NCI-H226 (cell line): ENCODE measurements around the gene MAML3.

Experiments
- DNase-seq: peaks from one replicate; pipeline ENCODE4 v3.0.0-alpha.2; 2015

Gene MAML3

DNA sequence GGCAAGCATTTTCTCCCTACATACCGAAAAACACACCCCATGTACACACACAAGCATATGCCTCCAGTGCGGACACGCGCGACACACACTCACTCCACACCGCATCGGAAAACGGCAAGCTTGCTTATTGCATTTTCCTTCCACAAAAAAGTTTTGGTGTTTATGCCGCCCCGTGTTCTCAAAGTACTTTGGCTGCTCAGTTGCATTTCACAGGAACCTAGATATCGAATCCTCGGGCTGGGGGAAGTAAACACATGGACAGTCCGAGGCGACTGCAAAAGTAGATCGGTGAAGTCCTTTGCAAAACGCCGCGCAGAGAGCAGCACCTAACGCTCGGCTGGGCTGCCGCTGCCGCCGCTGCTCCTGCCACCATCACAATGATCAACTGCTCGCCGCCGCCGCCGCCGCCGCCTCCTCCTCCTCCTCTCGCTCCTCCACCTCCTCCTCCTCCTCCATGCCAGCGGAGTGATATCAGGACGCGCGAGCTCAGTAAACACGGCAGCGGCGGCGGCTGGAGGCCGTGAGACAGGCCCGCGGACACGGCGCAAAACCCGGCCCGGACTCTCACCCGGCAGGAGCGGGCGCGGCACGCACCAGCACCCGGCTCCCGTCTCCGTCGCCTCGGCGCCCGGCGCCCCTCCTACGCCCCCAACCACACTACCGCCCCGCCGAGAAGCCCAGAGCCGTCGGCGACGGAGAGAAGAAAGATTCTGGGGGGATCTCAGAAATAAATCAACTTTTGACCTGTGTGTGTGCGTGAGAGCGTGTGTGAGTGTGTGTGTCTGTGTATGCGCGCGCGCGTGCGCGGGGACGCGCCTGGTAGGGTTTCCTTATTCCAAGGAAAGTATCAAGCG, at the start of gene MAML3:
Gene MAML3, minus strand, starts transcription at position 467 of the 854 bp plus-strand sequence. CDS start 857 bp downstream, outside the sequence.
- DNase-seq = peak; percentile 89

DNA sequence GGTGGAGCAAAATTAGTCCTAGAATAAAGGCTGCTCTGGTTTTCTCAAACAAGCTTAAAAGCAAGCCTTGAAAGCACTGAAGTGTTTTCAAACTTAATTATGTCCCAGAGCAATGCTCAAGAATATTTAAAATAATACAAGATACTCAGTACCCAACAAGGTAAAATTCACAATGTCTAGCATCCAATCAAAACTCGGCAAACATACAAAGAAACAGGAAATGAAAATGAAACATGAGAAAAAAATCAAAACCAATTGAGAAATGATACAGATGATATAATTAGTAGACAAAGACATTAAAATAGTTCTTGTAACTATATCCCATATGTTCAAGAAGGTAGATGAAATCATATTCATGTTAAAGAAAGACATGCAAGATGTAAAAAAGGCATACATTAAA, 45.0 kb upstream of the MAML3 start:
- no peak for DNase-seq

DNA sequence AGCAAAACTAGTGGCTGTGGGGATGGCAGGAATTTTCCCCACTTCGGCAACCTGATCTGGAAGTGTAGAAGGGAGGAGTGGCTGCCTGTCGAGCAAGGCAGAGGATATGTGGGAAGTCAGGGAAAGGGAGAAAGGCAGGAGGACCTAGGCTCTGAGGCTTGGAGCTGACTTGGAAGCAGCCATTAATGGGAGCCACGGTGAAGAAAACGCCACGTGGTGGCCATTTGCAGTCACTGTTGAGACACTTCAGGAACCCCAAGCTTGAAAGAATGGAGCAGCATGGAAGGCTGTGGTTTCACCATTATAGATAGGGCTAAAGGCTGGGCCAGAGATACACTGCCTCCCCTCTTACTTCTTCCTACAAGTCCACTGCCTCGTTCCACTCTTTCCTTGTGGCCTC, 41.8 kb upstream of the MAML3 start:
- no peak for DNase-seq

DNA sequence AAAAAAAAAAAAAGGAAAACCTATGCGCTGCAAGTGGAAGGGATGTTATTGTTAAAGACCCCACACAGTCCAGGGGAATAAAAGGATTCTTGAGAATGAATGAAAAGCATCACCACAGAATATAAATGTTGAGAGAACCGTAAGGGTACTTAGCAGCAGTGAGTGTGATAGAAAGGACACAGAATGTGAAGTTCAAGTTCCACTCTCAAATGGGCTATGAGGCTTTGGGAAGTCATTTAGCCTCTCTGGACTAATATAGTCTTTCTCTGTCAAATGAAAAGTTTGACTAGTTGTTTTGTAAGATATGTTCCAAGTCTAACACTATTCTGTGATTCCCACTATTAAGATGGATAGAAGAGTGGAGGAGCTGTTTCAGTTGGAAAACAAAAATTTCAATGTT, 35.8 kb upstream of the MAML3 start:
- DNase-seq = no peak

DNA sequence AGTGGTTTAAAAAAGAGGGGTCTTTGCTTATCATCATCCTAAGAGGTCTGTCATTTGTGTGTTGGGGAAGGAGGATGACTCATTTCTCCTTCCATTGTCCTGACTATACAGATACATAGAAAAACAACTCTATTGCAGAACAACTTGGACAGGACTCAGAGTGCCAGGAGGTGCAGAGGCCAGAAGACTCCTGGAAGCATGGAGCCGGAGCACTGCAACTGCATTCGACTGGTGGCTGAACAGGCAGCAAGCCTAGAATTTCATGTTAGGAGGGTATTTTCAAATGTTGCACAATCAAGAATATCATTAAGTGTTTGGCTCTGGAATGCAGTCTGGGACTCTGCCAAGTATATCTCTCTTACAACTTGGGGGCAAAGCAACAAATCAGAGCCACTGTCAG, 35.0 kb upstream of the MAML3 start:
- peak; percentile 61 for DNase-seq

DNA sequence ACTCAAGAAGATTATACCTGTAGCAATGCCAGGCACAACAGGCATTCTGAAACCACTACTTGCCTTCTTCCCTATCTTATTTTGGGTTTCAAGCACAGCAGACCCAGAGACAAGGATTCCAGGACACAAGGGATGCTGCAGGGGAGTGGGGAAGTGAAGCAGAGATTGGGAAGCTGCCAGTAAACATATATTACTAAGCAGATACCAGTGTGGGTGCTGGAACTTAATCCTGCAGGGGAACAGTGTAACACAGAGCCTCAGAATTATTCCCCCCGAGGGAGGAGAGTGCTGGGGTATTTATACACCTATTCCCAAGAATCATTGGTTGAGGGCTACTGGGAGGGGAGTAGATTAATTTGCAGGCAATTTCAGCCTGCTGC, 33.3 kb upstream of the MAML3 start:
- DNase-seq = no peak

DNA sequence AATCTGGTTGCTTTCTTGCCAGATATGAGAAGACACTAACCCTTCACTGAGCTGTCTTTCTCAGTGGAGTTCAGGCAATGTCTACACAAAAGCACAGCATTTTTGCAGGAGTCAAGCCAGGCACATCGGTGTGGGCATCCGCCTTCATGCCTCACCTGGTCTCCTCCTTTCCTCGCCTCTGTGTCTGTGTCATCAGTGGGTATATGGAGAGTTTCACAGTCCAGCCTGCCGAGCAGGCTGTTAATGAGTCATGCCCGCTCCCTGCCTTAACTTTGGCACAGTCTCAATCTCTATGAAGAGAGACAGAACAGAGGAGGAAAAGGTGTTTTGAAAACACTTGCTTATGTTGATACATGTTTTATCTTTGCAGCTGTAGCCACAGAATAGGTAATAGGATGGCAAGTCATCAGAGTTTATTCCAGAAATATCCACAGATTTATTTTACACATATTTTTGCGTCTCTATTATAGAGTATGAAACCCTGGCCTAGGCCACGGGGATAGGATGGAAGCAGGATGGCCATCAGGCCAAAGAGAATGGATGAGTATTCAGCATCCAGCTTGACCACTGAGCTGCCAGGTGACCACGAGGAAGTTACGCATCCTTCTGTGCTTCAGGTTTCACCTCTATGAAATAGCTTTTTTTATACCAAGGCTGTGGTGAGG, 32.8 kb upstream of the MAML3 start:
- DNase-seq = peak; percentile 65

DNA sequence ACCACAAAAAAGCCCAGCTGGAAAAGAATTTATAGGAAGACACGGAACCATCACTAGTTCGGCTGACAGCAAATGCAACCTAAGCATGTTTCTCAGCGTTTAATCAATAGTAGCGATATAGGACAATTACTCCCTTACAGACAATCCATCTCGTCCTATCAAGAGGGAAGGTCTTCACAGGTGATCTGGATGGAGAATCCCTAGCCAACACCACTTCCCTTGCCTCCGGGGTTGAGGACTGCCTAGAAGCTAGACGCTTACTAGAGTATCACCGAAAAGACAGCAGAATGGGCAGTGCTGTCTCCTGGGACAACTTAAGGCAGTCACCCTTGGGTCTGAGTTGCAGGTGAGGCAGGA, 32.1 kb upstream of the MAML3 start:
- no peak for DNase-seq

DNA sequence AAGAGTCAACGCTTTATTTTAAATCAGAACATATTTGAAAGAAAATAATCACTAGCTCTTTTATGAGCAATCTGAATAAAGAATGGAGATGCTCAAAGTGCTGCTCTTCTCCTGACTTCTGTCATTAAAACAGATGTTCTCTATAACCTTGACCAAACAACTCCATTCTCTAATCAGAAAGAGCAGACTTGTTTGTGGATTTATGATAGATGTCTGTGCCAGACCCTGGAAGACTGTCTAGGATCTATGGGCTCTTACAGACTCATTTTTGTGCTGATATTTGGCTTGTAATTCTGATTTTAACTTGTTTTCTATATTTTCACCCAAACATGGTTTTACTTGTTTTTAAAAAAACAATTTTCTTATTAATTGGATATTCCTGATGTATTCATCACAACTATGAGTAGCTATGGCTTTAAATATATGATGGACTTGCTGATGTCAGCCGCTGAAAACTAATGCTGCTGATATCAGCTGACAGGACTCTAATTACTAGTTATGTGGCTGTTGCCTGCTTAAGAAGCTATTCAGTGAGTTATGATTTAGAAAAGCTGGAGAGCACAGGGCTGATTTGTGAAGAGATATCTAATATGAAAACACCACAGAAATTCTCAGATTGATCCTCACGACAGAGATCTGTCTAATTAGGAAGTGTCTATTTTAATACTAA, 31.6 kb upstream of the MAML3 start:
- DNase-seq = no peak

DNA sequence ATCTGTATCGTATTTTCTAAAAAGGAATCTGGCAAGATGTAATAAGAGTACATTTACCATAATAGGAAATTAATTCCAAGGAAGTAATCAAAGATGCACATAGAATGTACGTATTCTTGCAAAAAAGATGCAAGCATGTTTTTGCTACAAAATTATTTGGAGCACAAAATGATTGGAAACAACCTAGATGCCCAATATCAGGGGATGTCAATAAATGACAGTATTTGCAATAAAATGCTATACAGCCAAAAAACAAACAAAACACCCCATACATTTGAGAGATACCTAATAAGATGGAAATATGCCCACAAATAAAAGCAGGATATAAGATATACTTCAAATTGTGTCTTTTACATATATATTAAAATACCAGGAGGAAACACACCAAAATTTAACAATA, 29.3 kb upstream of the MAML3 start:
- DNase-seq = no peak

DNA sequence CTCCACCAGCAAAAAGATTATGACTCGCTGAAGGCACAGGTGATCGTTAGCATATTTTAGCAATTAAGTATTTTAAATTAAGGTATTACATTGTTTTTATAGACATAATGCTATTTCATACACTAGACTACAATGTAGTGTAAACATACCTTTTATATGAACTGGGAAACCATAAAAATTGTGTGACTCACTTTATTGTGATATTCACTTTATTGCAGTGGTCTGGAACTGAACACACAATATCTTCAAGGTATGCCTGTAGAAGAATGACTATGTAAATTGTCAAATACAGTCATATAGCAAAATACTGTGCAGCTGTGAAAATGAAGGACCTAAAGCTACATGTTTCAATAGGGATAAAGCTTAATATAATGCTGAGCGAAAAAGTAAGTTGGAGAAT, 26.6 kb upstream of the MAML3 start:
- no peak for DNase-seq

DNA sequence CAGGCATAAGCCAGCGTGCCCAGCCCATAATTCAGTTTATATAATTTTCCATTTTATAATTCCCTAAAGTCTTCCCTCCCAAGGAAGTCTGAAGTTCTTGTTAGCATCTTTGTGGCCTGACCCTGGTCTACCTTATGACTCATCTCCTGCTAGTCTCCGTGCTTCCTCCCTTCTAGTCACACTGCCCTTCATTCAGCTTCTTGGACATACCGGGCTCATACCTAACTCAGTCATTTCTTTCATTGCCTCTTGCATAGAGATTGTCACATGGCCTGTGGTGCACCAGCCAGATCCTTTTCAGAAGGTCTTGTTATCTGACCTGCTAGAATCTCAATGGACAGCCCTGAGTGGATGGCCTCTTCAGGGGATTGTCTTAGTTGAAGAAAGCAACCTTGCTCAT, 22.8 kb upstream of the MAML3 start:
- no peak for DNase-seq

DNA sequence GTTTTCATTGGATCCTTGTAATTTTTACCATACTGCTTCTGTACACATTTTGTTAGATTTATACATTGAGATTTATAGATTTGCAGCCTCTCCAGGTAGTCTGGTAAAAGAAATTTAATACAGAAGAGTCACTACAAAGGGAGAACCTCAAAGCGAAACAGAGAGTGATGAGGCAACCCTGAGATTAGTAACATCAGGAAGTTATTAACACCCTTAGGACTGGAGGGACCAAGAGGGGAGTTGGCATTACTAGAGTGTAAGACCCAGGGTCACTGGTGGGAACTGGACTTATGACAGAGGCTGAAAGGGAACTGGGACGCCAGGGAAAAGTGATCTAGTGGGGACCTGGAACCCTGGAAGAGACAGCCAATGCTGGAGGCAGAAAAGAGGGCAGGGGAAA, 20.6 kb upstream of the MAML3 start:
- DNase-seq = no peak

DNA sequence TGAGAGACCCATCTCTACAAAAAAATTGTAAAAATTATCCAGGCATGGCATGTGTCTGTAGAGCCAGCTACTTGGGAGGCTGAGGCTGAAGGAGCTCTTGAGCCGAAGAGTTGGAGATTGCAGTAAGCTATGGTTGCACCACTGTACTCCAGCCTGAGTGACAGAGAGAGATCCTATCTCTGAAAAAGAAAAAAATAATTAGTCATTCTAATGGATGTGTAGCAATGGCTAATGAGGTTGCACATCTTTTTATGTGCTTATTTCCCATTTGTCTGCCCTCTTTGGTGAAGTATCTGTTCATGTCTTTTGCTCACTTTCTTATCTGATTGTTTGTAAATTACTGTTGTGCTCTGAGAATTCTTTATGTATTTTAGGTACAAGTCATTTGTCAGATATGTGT, 19.0 kb upstream of the MAML3 start:
- DNase-seq = no peak

DNA sequence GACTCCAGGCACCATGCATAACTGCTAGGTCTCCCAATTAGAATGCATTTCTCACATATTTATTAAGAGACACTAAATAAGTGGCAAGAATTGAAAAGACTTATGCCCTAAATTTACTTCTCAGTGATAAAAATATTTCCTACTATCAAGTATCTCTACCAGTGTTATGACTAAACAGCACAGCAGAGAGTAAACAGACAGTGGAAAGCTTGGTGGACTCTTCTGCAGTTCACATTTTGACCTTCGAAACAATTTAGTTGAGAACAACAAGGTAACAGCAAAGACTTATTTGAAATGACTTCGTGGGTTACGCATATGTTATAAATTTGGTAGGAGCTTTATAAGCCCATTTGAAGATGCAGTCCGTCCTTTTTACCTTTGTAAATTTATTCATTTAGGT, 16.3 kb upstream of the MAML3 start:
- no peak for DNase-seq

DNA sequence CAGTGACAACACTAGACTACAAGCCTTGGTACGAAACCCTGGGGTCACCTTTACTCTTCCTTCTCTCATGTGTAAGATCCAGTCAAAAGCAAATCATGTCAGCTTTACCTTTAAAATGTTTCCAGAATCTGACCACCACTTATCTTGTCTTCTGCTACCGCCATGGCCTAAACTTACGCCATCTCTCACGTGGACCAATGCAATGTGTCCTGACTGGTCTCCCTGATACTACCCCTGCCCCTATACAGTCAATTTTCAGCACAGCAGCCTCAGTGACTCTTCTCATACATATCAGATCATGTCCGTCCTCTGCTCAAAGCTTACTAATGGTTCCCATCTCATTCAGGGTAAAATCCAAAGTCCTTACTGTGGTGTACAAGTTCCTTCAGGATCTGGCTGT, 15.0 kb upstream of the MAML3 start:
- DNase-seq = no peak

DNA sequence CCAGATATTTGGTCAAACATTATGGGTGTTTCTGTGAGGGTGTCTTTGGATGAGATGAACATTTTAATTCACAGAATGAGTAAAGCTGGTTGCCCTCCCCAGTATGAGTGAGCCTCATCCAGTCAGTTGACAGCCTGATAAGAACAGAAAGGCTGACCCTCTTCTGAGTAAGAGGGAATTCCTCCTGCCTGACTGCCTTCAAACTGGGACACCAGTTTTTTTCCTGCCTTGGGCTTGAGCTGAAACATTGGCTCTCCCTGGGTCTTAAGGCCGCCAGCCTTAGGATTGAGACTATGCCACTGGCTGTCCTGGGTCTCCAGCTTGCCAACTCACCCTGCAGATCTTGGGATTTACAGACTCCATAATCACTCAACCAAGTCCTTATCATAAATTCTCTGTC, 14.5 kb upstream of the MAML3 start:
- peak; percentile 51 for DNase-seq

DNA sequence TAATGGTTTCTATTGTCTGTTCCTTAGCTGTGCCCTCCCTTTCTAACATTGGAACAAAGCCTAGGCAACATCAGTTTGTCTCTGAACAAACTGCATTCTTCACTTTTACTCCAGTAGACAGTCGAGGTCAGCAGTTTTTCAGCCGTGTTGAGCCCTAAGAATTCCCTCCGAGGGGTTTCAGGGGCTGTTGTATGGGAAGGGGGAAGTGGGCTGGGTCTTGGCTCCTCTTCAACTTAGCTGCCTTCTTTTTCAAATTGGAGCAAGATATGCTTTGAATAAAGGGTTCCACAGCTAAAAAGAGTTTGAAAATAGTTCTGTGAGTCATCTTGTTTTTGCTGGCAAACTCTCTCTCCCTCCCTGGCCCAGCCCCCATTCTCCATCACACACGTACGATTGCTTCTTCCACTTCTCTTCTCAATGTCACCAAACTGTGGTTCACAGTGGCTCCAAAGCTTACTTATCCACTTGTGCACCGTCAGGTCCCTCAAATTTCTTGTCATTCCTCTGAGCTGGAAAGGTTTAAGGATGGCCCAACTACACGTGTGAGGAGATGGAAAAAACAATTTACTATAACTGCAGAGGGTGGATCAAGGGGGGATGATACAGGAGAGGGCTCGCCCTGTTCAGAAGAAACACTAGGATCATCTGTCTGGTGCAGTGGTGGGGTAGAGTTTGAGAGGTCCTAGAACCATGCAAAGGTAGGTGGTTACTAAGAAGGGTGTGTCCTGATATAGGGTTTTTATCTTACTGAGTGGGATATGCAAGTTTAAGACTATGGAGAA, 9.2 kb upstream of the MAML3 start:
- DNase-seq = no peak

DNA sequence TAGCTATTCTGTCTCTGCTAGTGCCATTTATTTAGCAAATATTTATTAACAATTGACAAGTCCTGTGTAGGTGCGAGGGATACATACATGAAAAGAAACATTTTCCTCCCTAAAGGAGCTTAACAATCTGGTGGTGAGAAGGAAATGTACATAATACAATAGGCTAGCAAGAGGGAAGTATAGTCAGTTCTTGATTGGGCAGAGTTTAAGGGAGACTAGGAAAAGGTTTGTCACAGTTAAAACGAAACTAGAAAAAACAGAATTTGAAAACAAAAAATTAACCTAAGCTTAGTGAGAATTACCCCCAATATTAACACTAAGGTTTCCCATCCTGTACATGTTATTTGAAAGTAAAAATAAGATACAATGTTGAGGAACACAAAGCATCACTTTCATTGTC, 8.6 kb upstream of the MAML3 start:
- DNase-seq = no peak

DNA sequence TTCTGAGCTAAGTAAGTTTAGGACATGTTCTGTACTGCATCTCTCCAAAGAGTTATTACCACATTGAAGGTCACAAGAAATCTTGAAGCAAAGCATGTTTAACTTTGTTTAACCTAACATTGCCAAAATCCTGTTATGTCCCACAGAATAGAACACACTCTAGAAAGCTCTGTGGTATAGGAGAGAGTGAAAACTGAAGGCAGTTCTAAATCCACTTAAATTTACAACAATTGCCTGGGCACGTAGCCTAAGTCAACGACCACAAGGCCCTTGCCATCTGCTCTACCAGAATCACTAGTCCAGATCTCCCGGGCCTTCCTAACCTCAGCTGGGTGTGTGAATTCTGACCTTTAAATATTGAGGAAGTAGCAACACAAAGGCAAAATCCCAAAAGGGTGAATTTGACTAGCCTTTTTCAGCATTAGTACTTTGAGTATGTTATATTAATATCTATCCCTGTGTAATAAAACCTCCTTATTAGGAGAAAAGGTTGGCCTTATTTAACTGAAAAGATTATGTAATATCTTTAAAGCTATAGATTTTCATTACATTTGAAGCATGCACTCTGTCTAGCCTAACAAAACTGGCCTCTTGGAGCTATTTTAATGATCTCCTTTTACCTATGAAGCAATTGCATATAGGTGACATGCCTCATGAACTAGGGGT, 4.5 kb upstream of the MAML3 start:
- DNase-seq = no peak

DNA sequence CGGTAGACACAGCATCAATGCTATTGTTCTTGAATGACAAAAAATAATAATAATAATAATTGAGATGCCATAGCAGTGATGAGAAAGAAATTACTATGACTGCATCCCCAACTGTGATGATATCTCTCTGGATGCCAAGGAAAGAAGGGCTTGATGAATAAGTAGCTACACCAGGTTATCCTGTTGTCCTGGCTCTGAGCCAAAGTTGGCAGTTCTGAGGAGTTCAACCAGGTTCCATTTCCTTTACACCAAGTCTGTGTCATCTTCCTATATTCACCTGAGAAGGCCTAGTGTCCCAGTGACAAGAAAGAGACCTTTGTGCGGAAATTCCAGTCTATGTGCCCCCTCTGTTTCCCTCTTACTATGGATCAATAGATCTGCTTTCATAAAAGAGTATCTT, 3.4 kb upstream of the MAML3 start:
- no peak for DNase-seq

DNA sequence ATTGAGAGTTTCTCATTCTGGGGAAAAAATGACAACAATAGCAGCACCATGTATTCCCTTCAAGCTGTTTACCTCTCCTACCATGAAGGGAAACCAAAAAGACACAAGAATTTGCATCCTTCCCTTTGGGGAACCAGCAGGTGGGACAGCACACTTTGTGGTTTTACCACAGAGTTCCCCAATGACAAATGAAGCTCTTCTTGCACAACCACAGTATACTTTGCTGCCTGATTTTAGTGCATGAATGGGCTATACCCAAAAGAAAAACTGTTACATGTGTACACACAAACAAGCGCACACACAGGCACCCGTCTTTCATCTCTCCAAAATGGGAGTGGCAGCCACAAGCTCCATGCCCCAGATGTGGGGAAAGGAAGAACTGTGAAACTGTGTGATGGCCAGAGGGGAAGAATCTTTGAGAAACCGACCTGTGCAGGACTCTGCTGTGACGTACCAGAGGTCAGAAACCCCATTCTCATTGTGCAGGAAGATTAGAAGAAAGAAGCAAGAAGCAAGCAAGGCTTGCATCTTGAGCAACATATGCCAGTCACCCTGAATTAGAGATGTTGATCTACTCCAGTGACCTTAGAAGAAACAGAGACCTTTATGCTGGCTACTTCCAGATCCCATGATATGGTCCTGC, 2.7 kb upstream of the MAML3 start:
- no peak for DNase-seq

DNA sequence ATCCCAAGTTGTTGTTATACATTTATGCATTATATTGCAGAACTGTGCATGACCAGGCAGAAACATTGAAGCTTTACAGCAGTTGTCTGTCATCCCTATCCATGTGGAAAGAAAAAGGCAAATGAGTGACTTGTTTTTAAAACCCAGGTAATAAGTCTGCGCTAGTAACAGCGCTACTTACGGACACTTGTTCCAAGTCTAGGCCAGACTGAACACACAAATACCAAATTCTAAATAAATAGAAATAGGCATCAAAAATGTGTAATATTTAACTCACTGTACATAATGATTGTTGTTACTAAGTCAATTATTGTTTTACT, 548 bp upstream of the MAML3 start:
- no peak for DNase-seq
